ENCODE results near the gene GRM7. TPM values are rescaled to one million over a fixed set of nuclear protein-coding genes. Genes with fewer than 3 reads are reported as not detected.

Gene GRM7
- total RNA-seq, 1 donor from 2014 or later = 9.9 TPM

DNA sequence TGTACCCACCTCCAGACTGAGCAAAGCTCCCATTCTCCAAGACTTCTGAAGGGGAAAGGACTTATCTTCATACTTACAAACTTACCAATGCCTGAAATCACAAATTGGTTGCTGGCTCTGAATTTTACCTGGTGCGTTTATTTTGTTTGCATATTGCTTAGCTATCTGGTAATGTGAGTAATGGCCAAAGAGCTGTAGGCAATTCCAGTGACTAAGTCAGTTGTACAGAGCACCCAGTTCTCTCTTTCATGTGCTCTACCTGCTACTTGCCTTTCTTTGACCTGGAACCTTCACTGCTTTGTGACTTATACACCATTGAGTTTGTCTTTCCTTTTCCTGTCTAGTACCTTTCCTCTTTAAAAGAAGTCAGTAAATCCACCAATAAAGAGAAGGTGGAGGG lies 884.8 kb downstream of the GRM7 start:
- Mint-ChIP-seq H3K4me1 (ENCODE audit: unreplicated experiment) (no peaks in the 10 kb centered on the region), H3K9me3 (no peaks in the 10 kb centered on the region)

GRCh38 chr3:7749931-7750695 lies 889.2 kb downstream of the GRM7 start:
- no peaks in the 10 kb centered on the region for H3K27me3 Mint-ChIP-seq

More for the DNA sequence above, 884.8 kb downstream of the GRM7 start:
- no peaks in the 10 kb centered on the region for H3K36me3 Mint-ChIP-seq
- H3K27me3 Mint-ChIP-seq = no peaks in the 10 kb centered on the region
- no peak overlapping the region for H3K27ac Mint-ChIP-seq
- DNase-seq (ENCODE audit: extremely low spot score, unreplicated experiment) = no peak
- H3K4me3 Mint-ChIP-seq = no peak overlapping the region
- no peak for TF ChIP-seq CTCF (conservative IDR thresholded peaks at IDR 0.05)

DNA sequence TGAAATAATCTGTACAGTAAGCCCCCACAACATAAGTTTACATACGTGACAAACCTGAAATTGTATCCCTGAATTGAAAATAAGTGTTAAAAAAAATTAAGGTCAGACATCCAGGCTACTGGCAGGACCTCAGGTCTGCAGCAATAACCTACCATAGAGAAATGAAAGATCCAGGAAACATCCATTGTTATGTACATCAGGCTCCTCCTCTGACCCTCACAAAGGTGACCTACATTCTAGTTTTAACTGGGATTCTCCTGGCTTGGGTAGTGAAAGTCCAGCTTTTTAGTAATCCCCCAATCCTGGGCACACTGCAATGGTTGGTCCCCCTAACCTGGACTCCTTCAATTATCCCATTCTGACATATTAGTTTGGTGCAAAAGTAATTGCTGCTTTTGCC lies 891.1 kb downstream of the GRM7 start:
- no peak overlapping the region for H3K27ac Mint-ChIP-seq
- H3K4me1 Mint-ChIP-seq (ENCODE audit: unreplicated experiment) = no peaks in the 10 kb centered on the region
- no peaks in the 10 kb centered on the region for H3K36me3 Mint-ChIP-seq
- H3K9me3 Mint-ChIP-seq = no peaks in the 10 kb centered on the region
- no peak for DNase-seq (ENCODE audit: extremely low spot score, unreplicated experiment)
- H3K27me3 Mint-ChIP-seq = no peaks in the 10 kb centered on the region
- H3K4me3 Mint-ChIP-seq = no peak overlapping the region
- TF ChIP-seq CTCF (conservative IDR thresholded peaks at IDR 0.05) = no peak

More at GRCh38 chr3:7749931-7750695, 889.2 kb downstream of the GRM7 start:
- H3K9me3 Mint-ChIP-seq = no peaks in the 10 kb centered on the region
- H3K36me3 Mint-ChIP-seq = no peaks in the 10 kb centered on the region
- no peak overlapping the region for H3K27ac Mint-ChIP-seq
- DNase-seq (ENCODE audit: extremely low spot score, unreplicated experiment) = no peak
- TF ChIP-seq CTCF (conservative IDR thresholded peaks at IDR 0.05) = no peak
- no peaks in the 10 kb centered on the region for H3K4me1 Mint-ChIP-seq (ENCODE audit: unreplicated experiment)
- H3K4me3 Mint-ChIP-seq = no peak overlapping the region

- Mint-ChIP-seq H3K36me3 (no peaks in the 10 kb centered on the region), H3K9me3 (peaks cover 5% of the 10 kb centered on the region), H3K4me1 (ENCODE audit: unreplicated experiment) (no peaks in the 10 kb centered on the region), H3K4me3 (no peak overlapping the region), H3K27me3 (no peaks in the 10 kb centered on the region), H3K27ac (no peak overlapping the region)
- no peak for TF ChIP-seq CTCF (conservative IDR thresholded peaks at IDR 0.05)
- DNase-seq (ENCODE audit: extremely low spot score, unreplicated experiment) = no peak
These were observed 893.9 kb downstream of the GRM7 start for GRCh38 chr3:7754653-7755441.

DNA sequence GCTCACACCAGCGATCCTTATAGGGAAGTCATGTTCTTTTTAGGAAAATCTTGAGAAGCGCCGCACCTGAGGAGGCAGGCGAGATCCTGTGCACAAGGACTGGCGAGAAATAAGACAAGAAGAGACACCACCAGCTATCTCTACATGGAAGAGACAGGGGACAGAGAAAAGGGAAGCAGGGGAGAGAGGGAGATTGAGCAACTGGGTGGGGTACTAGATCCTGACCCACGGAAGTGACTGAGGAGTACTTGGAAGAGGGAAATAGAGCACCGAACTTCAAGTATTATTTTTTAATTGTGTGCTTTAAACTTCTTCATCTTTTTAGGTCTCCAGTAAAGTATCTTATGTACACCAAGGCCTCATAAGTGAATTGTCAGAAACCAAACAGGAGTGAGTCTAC lies 898.7 kb downstream of the GRM7 start:
- Mint-ChIP-seq H3K36me3 (no peaks in the 10 kb centered on the region), H3K4me1 (ENCODE audit: unreplicated experiment) (no peaks in the 10 kb centered on the region), H3K27me3 (no peaks in the 10 kb centered on the region), H3K27ac (no peak overlapping the region), H3K9me3 (peaks cover 11% of the 10 kb centered on the region), H3K4me3 (no peak overlapping the region)
- no peak for DNase-seq (ENCODE audit: extremely low spot score, unreplicated experiment)
- TF ChIP-seq CTCF (conservative IDR thresholded peaks at IDR 0.05) = no peak
